Right lobe of liver (tissue), 4 donors: ENCODE results near the gene FHL1.

ENCODE experiments used
- CTCF ChIP-seq, 4 donors: fragments of 200-600 bp in 3 of 4; fragments of 450-650 bp in 1 of 4; IDR thresholded peaks; one replicate each; pipeline versions ENCODE4 v1.5.1 to v1.8.0; 2016 to 2022; ENCODE audit warnings: antibody characterized with exemption in 4 of 4, mild to moderate bottlenecking in 2 of 4
- POLR2A ChIP-seq: fragments of 450-650 bp; IDR thresholded peaks from one replicate; pipeline ENCODE4 v1.6.1; 2017; ENCODE audit warnings: antibody characterized with exemption, mild to moderate bottlenecking
- donor health status: DM: no; HTN: no; CAD: no.
- donor health status: DM: no; HTN: no; CAD: no.
- donor health status: DM: no; HTN: yes; CAD: no.

GRCh38 chrX:136204571-136204970 is 57.2 kb downstream of the FHL1 start:
- TF ChIP-seq CTCF (IDR thresholded peaks at IDR 0.05) (no peak), POLR2A (no peak)
